Upper lobe of left lung (tissue), 6 donors: ENCODE results near the gene P4HA3. TPM values are rescaled to one million over a fixed set of nuclear protein-coding genes. Genes with fewer than 3 reads are reported as not detected.

Experiments used
- ATAC-seq, 2 donors: fragments of 200-7000 bp; cut with Tn5 transposase; one replicate each; pipeline ENCODE4 v1.9.1; 2022; ENCODE audit warnings: mild to moderate bottlenecking in 2 of 2, moderate library complexity in 2 of 2; ENCODE audit not compliant: low FRiP score in 2 of 2
- DNase-seq, 2 donors: peaks; one replicate each; pipeline ENCODE4 v3.0.0-alpha.2; 2019 to 2020
- H3K27ac ChIP-seq, 4 donors: fragments of 200-600 bp; sonication (generic); one replicate each; pipeline ENCODE4 v1.5.1; 2016 to 2019
- H3K27me3 ChIP-seq, 4 donors: fragments of 200-600 bp; sonication (generic); one replicate each; pipeline ENCODE4 v1.5.1; 2017 to 2019
- H3K36me3 ChIP-seq, 4 donors: fragments of 200-600 bp; sonication (generic); one replicate each; pipeline ENCODE4 v1.5.1; 2016 to 2019
- H3K4me1 ChIP-seq, 4 donors: fragments of 200-600 bp; sonication (generic); one replicate each; pipeline ENCODE4 v1.5.1; 2018 to 2019
- H3K4me3 ChIP-seq, 4 donors: fragments of 200-600 bp; sonication (generic); one replicate each; pipeline ENCODE4 v1.5.1; 2017 to 2019; ENCODE audit warnings: mild to moderate bottlenecking in 2 of 4, moderate library complexity in 1 of 4
- H3K9me3 ChIP-seq, 4 donors: fragments of 200-600 bp; sonication (generic); one replicate each; pipeline ENCODE4 v1.5.1; 2018 to 2019
- EP300 ChIP-seq, 4 donors: sonication (generic); formaldehyde crosslinking; IDR thresholded peaks; one replicate each; pipeline ENCODE4 v1.5.1; 2017; ENCODE audit warnings: antibody characterized with exemption in 4 of 4, control low read depth in 2 of 4
- POLR2A ChIP-seq, 4 donors: fragments of 450-650 bp; IDR thresholded peaks; one replicate each; pipeline ENCODE4 v1.5.1; 2016 to 2017; ENCODE audit warnings: antibody characterized with exemption in 4 of 4, mild to moderate bottlenecking in 2 of 4
- POLR2AphosphoS5 ChIP-seq, 2 donors: sonication (generic); formaldehyde crosslinking; IDR thresholded peaks; one replicate each; pipeline ENCODE4 v1.5.1; 2017; ENCODE audit warnings: antibody characterized with exemption in 2 of 2
- WGBS, 2 donors: methylation state at CpG; one replicate each; pipeline ENCODE4 v1.1.5; 2017 to 2018; 5-methylcytosine and 5-hydroxymethylcytosine counted together
- total RNA-seq, 6 donors: library from RNA; depleted of rRNA in 4 of 6; stranded (reverse); fragments of >200 nt in 4 of 6; gene quantifications; one replicate each; pipeline versions ENCODE4 v1.1.0 to v1.2.1, GENCODE V29; 2016 to 2021
- TF ChIP-seq, protein P1 (sequence below), 6 experiments: fragments of 450-650 bp in 4 of 6; fragments of 200-600 bp in 2 of 6; sonication (generic) in 2 of 6; IDR thresholded peaks; one replicate each; pipeline ENCODE4 v1.5.1; 2016 to 2019; ENCODE audit warnings: antibody characterized with exemption in 6 of 6
- donor health status: DM: no; HTN: no; CAD: no; lungs with moderate emphysema.
- donor health status: DM: no; HTN: yes; CAD: no; lungs with severe emphysema.

The P4HA3 gene
- total RNA-seq, 6 donors from 2014 or later: 0.22 to 1.6 (median 0.64) TPM; not detected in 2

- H3K4me3 ChIP-seq: no peak overlapping the region
- no peak overlapping the region for H3K27ac ChIP-seq
- H3K36me3 ChIP-seq: peaks cover 0 to 83% (median 32%) of the 10 kb centered on the region in 4 donors
- 88 to 90% methylated on average over 2 of the region's 2 CpGs for WGBS, 2 donors
- ATAC-seq: no peak
- DNase-seq: no peak
- H3K4me1 ChIP-seq: no peaks in the 10 kb centered on the region
- no peaks in the 10 kb centered on the region for H3K27me3 ChIP-seq
- H3K9me3 ChIP-seq: no peaks in the 10 kb centered on the region
- no peak for TF ChIP-seq POLR2A (IDR thresholded peaks at IDR 0.05)
- TF ChIP-seq POLR2AphosphoS5 (IDR thresholded peaks at IDR 0.05): no peak
- TF ChIP-seq, protein P1, sequence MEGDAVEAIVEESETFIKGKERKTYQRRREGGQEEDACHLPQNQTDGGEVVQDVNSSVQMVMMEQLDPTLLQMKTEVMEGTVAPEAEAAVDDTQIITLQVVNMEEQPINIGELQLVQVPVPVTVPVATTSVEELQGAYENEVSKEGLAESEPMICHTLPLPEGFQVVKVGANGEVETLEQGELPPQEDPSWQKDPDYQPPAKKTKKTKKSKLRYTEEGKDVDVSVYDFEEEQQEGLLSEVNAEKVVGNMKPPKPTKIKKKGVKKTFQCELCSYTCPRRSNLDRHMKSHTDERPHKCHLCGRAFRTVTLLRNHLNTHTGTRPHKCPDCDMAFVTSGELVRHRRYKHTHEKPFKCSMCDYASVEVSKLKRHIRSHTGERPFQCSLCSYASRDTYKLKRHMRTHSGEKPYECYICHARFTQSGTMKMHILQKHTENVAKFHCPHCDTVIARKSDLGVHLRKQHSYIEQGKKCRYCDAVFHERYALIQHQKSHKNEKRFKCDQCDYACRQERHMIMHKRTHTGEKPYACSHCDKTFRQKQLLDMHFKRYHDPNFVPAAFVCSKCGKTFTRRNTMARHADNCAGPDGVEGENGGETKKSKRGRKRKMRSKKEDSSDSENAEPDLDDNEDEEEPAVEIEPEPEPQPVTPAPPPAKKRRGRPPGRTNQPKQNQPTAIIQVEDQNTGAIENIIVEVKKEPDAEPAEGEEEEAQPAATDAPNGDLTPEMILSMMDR (IDR thresholded peaks at IDR 0.05): no peak
- no peak for TF ChIP-seq EP300 (IDR thresholded peaks at IDR 0.05)
Measured at GRCh38 chr11:74237541-74237940, 73.9 kb downstream of the P4HA3 start.

- Histone ChIP-seq H3K27ac (no peak overlapping the region), H3K4me1 (no peaks in the 10 kb centered on the region), H3K36me3 (peaks cover 8 to 86% (median 33%) of the 10 kb centered on the region in 4 donors), H3K27me3 (no peaks in the 10 kb centered on the region), H3K9me3 (no peaks in the 10 kb centered on the region), H3K4me3 (no peak overlapping the region)
- ATAC-seq (no peak), DNase-seq (no peak)
- TF ChIP-seq EP300 (IDR thresholded peaks at IDR 0.05) (no peak), POLR2AphosphoS5 (IDR thresholded peaks at IDR 0.05) (no peak), POLR2A (IDR thresholded peaks at IDR 0.05) (no peak)
- TF ChIP-seq, protein P1 (IDR thresholded peaks at IDR 0.05): no peak
- WGBS, 2 donors: 96% methylated on average over 4 of the region's 4 CpGs
Measured at GRCh38 chr11:74235121-74235520, 76.3 kb downstream of the P4HA3 start.

DNA sequence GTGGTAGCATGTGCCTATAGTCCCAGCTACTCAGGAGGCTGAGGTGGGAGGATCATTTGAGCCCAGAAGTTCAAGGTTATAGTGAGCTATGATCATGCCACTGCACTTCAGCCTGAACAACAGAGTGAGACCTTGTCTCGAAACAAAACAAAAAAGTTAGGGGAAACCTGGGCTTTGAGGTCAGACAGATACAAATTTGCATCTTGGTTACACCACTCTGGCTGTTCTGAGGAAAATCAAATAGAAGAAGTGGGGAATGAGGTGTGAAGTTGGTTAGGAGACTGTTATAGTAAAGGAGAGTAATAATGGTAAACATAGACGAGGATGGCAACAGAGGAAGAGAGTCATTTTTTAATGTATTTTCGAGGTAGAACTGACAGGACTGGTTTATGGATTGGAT is 77.8 kb downstream of the P4HA3 start:
- H3K4me1 ChIP-seq: no peaks in the 10 kb centered on the region
- no peaks in the 10 kb centered on the region for H3K27me3 ChIP-seq
- no peak overlapping the region for H3K27ac ChIP-seq
- DNase-seq (no peak), ATAC-seq (no peak)
- TF ChIP-seq EP300 (IDR thresholded peaks at IDR 0.05): no peak
- TF ChIP-seq, protein P1 (IDR thresholded peaks at IDR 0.05): no peak
- TF ChIP-seq POLR2AphosphoS5 (IDR thresholded peaks at IDR 0.05): no peak
- TF ChIP-seq POLR2A (IDR thresholded peaks at IDR 0.05): no peak
- WGBS, 2 donors: 82 to 91% methylated on average over 3 of the region's 3 CpGs
- no peak overlapping the region for H3K4me3 ChIP-seq
- no peaks in the 10 kb centered on the region for H3K9me3 ChIP-seq
- H3K36me3 ChIP-seq: peaks cover 8 to 77% (median 25%) of the 10 kb centered on the region in 4 donors

- Histone ChIP-seq H3K4me1 (no peaks in the 10 kb centered on the region), H3K4me3 (no peak overlapping the region), H3K9me3 (no peaks in the 10 kb centered on the region), H3K36me3 (peaks cover 8 to 66% (median 22%) of the 10 kb centered on the region in 4 donors), H3K27me3 (no peaks in the 10 kb centered on the region), H3K27ac (no peak overlapping the region)
- ATAC-seq (no peak), DNase-seq (no peak)
- no peak for TF ChIP-seq POLR2AphosphoS5 (IDR thresholded peaks at IDR 0.05)
- TF ChIP-seq EP300 (IDR thresholded peaks at IDR 0.05): no peak
- TF ChIP-seq POLR2A (IDR thresholded peaks at IDR 0.05): no peak
- TF ChIP-seq, protein P1 (IDR thresholded peaks at IDR 0.05): no peak
- WGBS, 2 donors: 84 to 88% methylated on average over 6 of the region's 6 CpGs
Measured at GRCh38 chr11:74232311-74232950, 79.0 kb downstream of the P4HA3 start.

- no peak for TF ChIP-seq POLR2A (IDR thresholded peaks at IDR 0.05)
- TF ChIP-seq, protein P1 (IDR thresholded peaks at IDR 0.05): peak in 1 of 6 experiments; percentile 7
- H3K9me3 ChIP-seq: no peaks in the 10 kb centered on the region
- peak in 1 of 2 donors; percentile 22 for DNase-seq
- peaks cover 8 to 21% (median 11%) of the 10 kb centered on the region in 4 donors for H3K36me3 ChIP-seq
- H3K4me3 ChIP-seq: no peak overlapping the region
- ATAC-seq: no peak
- H3K4me1 ChIP-seq: peaks cover 0 to 6% (median 0%) of the 10 kb centered on the region in 4 donors
- H3K27ac ChIP-seq: no peak overlapping the region
- no peaks in the 10 kb centered on the region for H3K27me3 ChIP-seq
- 55 to 70% methylated on average over 2 of the region's 2 CpGs for WGBS, 2 donors
Measured at GRCh38 chr11:74226907-74227306, 84.5 kb downstream of the P4HA3 start.
